Measurements from ENCODE around the gene AMACR. TPM values are rescaled to one million over a fixed set of nuclear protein-coding genes. Genes with fewer than 3 reads are reported as not detected.

Gene AMACR
- total and polyA plus RNA-seq, 2 experiments from 2014 or later = 68.6 to 92.4 TPM

- no peak for TF ChIP-seq EZH2phosphoT487 (IDR thresholded peaks at IDR 0.05; ENCODE audit: low read depth, severe bottlenecking, unreplicated experiment)
- no peak for TF ChIP-seq CTCF (IDR thresholded peaks at IDR 0.05; ENCODE audit: poor library complexity)
- WGBS (ENCODE audit: low lambda C conversion rate, missing lambda C conversion rate) = 4% methylated on average over 1 of the region's 1 CpG
These were observed 952 bp upstream of the AMACR start for GRCh38 chr5:34008802-34009201.

DNA sequence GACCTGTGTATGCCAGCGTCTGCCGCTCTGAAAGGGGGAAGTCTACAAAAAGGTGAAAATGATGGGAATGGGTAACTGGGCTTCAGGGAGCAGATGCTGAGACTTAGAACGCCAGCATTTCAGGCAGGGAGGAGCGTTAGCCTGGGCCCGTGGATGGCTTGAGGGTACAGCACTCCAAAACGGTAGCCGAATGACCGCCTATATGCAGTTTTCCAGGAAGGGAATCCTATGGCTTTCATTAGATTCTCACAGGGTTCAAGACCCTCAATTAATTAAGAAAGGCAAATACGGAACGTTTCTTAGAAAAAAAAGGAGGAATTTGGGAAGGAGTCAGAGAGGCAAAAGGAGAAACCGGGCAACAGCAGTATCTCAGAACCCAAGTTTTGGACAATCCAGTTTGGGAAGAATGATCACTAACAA lies 639 bp downstream of the AMACR start:
- 13% methylated on average over 11 of the region's 11 CpGs for WGBS (ENCODE audit: low lambda C conversion rate, missing lambda C conversion rate)

More at GRCh38 chr5:34008802-34009201, 952 bp upstream of the AMACR start:
- Histone ChIP-seq H3K9me2 (replicated peaks; ENCODE audit: insufficient read depth) (no peaks in the 10 kb centered on the region), H3K27me3 (no peaks in the 10 kb centered on the region), H3K4me3 (peak overlapping the region; percentile 68), H4K20me1 (ENCODE audit: insufficient read depth, poor library complexity, severe bottlenecking) (no peaks in the 10 kb centered on the region), H3K4me2 (peak overlapping the region; percentile 91), H3K27ac (peak overlapping the region; percentile 94), H3K9me3 (ENCODE audit: low read depth) (no peaks in the 10 kb centered on the region), H3K4me1 (ENCODE audit: insufficient read depth) (peaks cover 27% of the 10 kb centered on the region), H3K36me3 (replicated peaks; ENCODE audit: insufficient read depth, low read depth) (no peaks in the 10 kb centered on the region), H2AFZ (peak overlapping the region; percentile 72), H3K79me2 (peaks cover 33% of the 10 kb centered on the region)
- DNase-seq (ENCODE audit: low spot score) = no peak

GRCh38 chr5:34005681-34006080 lies 2.2 kb downstream of the AMACR start:
- no peaks in the 10 kb centered on the region for H3K27me3 ChIP-seq
- no peaks in the 10 kb centered on the region for H3K9me3 ChIP-seq (ENCODE audit: low read depth)
- H3K4me3 ChIP-seq = no peak overlapping the region
- peaks cover 27% of the 10 kb centered on the region for H3K4me1 ChIP-seq (ENCODE audit: insufficient read depth)
- H3K36me3 ChIP-seq (replicated peaks; ENCODE audit: insufficient read depth, low read depth) = no peaks in the 10 kb centered on the region
- no peak overlapping the region for H3K27ac ChIP-seq
- no peak for DNase-seq (ENCODE audit: low spot score)
- no peaks in the 10 kb centered on the region for H3K9me2 ChIP-seq (replicated peaks; ENCODE audit: insufficient read depth)
- TF ChIP-seq CTCF (IDR thresholded peaks at IDR 0.05; ENCODE audit: poor library complexity) (no peak), EZH2phosphoT487 (IDR thresholded peaks at IDR 0.05; ENCODE audit: low read depth, severe bottlenecking, unreplicated experiment) (no peak), EZH2 (IDR thresholded peaks at IDR 0.05; ENCODE audit: borderline replicate concordance) (no peak)
- peaks cover 42% of the 10 kb centered on the region for H3K79me2 ChIP-seq
- H4K20me1 ChIP-seq (ENCODE audit: insufficient read depth, poor library complexity, severe bottlenecking) = no peaks in the 10 kb centered on the region
- H3K4me2 ChIP-seq = peak overlapping the region; percentile 91
- WGBS (ENCODE audit: low lambda C conversion rate, missing lambda C conversion rate) = 80% methylated on average over 4 of the region's 4 CpGs
- H2AFZ ChIP-seq = no peak overlapping the region

More for the DNA sequence above, 639 bp downstream of the AMACR start:
- DNase-seq (ENCODE audit: low spot score) = no peak
- Histone ChIP-seq H3K9me3 (ENCODE audit: low read depth) (no peaks in the 10 kb centered on the region), H3K4me1 (ENCODE audit: insufficient read depth) (peaks cover 27% of the 10 kb centered on the region), H3K9me2 (replicated peaks; ENCODE audit: insufficient read depth) (no peaks in the 10 kb centered on the region), H3K79me2 (peaks cover 42% of the 10 kb centered on the region), H3K27me3 (no peaks in the 10 kb centered on the region), H4K20me1 (ENCODE audit: insufficient read depth, poor library complexity, severe bottlenecking) (no peaks in the 10 kb centered on the region), H3K4me3 (peak overlapping the region; percentile 75), H2AFZ (peak overlapping the region; percentile 95), H3K27ac (peak overlapping the region; percentile 94), H3K36me3 (replicated peaks; ENCODE audit: insufficient read depth, low read depth) (no peaks in the 10 kb centered on the region), H3K4me2 (peak overlapping the region; percentile 91)
- TF ChIP-seq EZH2 (IDR thresholded peaks at IDR 0.05; ENCODE audit: borderline replicate concordance) (no peak), CTCF (IDR thresholded peaks at IDR 0.05; ENCODE audit: poor library complexity) (no peak), EZH2phosphoT487 (IDR thresholded peaks at IDR 0.05; ENCODE audit: low read depth, severe bottlenecking, unreplicated experiment) (no peak)

DNA sequence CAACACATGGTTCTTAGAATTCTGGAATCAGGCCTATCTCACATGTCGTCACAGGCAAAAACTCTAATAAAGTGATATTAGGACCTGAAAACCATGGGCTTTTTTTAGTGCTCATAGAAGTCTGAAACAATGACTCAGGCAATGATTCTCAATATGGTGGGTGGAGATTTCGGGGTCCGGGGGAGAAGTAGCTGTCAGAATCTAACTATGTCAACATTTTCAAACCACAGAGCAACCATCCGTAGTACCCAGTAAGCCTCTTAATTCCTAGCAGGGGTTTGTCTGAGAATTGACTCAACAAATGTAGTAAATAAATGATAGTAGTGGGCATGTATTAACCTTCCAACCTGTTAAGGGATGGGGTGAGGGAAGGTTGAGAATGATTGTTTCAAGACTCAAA lies 2.6 kb downstream of the AMACR start:
- Histone ChIP-seq H4K20me1 (ENCODE audit: insufficient read depth, poor library complexity, severe bottlenecking) (no peaks in the 10 kb centered on the region), H3K27ac (no peak overlapping the region), H3K9me2 (replicated peaks; ENCODE audit: insufficient read depth) (no peaks in the 10 kb centered on the region), H3K4me3 (no peak overlapping the region), H2AFZ (no peak overlapping the region), H3K4me2 (peak overlapping the region; percentile 91), H3K36me3 (replicated peaks; ENCODE audit: insufficient read depth, low read depth) (no peaks in the 10 kb centered on the region), H3K27me3 (no peaks in the 10 kb centered on the region), H3K9me3 (ENCODE audit: low read depth) (no peaks in the 10 kb centered on the region), H3K4me1 (ENCODE audit: insufficient read depth) (peaks cover 29% of the 10 kb centered on the region), H3K79me2 (peaks cover 42% of the 10 kb centered on the region)
- no peak for DNase-seq (ENCODE audit: low spot score)
- TF ChIP-seq EZH2phosphoT487 (IDR thresholded peaks at IDR 0.05; ENCODE audit: low read depth, severe bottlenecking, unreplicated experiment) = no peak
- no peak for TF ChIP-seq EZH2 (IDR thresholded peaks at IDR 0.05; ENCODE audit: borderline replicate concordance)
- TF ChIP-seq CTCF (IDR thresholded peaks at IDR 0.05; ENCODE audit: poor library complexity) = no peak
- 77% methylated on average over 4 of the region's 4 CpGs for WGBS (ENCODE audit: low lambda C conversion rate, missing lambda C conversion rate)

All from hepatocyte (in vitro differentiated cells).